ENCODE data around the gene MANEA. TPM values are rescaled to one million over a fixed set of nuclear protein-coding genes. Genes with fewer than 3 reads are reported as not detected.

MANEA gene
- total RNA-seq, 3 donors from 2014 or later (not counting 1 experiment from before 2014, with no cell fraction given) = 4.7 to 10.6 (median 5.7) TPM

- Histone ChIP-seq H3K27ac (ENCODE audit: low read length) (no peak overlapping the region), H3K36me3 (ENCODE audit: control insufficient read depth, insufficient read depth, low read length) (no peaks in the 10 kb centered on the region), H3K27me3 (ENCODE audit: control insufficient read depth, insufficient read depth, low read length) (no peaks in the 10 kb centered on the region), H3K9me3 (ENCODE audit: control insufficient read depth, insufficient read depth, low read length) (no peaks in the 10 kb centered on the region), H3K4me3 (ENCODE audit: low read length) (no peak overlapping the region), H3K4me1 (ENCODE audit: control insufficient read depth, insufficient read depth, low read length) (no peaks in the 10 kb centered on the region)
- Mint-ChIP-seq H3K27ac (no peak overlapping the region), H3K4me3 (no peak overlapping the region), H3K36me3 (no peaks in the 10 kb centered on the region), H3K27me3 (ENCODE audit: low read depth in 2 of 2) (peaks cover 5 to 16% of the 10 kb centered on the region in 2 donors), H3K4me1 (no peaks in the 10 kb centered on the region), H3K9me3 (peaks cover 0 to 6% of the 10 kb centered on the region in 2 donors)
- intact Hi-C loops (cut with micrococcal nuclease) = no loop called here
- DNase-seq (no peak), ATAC-seq (no peak)
- TF ChIP-seq, protein P1, sequence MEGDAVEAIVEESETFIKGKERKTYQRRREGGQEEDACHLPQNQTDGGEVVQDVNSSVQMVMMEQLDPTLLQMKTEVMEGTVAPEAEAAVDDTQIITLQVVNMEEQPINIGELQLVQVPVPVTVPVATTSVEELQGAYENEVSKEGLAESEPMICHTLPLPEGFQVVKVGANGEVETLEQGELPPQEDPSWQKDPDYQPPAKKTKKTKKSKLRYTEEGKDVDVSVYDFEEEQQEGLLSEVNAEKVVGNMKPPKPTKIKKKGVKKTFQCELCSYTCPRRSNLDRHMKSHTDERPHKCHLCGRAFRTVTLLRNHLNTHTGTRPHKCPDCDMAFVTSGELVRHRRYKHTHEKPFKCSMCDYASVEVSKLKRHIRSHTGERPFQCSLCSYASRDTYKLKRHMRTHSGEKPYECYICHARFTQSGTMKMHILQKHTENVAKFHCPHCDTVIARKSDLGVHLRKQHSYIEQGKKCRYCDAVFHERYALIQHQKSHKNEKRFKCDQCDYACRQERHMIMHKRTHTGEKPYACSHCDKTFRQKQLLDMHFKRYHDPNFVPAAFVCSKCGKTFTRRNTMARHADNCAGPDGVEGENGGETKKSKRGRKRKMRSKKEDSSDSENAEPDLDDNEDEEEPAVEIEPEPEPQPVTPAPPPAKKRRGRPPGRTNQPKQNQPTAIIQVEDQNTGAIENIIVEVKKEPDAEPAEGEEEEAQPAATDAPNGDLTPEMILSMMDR (IDR thresholded peaks at IDR 0.05) = no peak
- 92% methylated on average over 1 of the region's 2 CpGs for WGBS (ENCODE audit: insufficient coverage)
Measured at GRCh38 chr6:95545686-95546085, 31.6 kb upstream of the MANEA start.

- ATAC-seq (no peak), DNase-seq (no peak)
- Histone ChIP-seq H3K4me3 (ENCODE audit: low read length) (no peak overlapping the region), H3K9me3 (ENCODE audit: control insufficient read depth, insufficient read depth, low read length) (no peaks in the 10 kb centered on the region), H3K27me3 (ENCODE audit: control insufficient read depth, insufficient read depth, low read length) (no peaks in the 10 kb centered on the region), H3K4me1 (ENCODE audit: control insufficient read depth, insufficient read depth, low read length) (no peaks in the 10 kb centered on the region), H3K27ac (ENCODE audit: low read length) (no peak overlapping the region), H3K36me3 (ENCODE audit: control insufficient read depth, insufficient read depth, low read length) (no peaks in the 10 kb centered on the region)
- no peak overlapping the region for H3K27ac Mint-ChIP-seq
- 100% methylated on average over 1 of the region's 1 CpG for WGBS (ENCODE audit: insufficient coverage)
- peaks cover 5 to 16% of the 10 kb centered on the region in 2 donors for H3K27me3 Mint-ChIP-seq (ENCODE audit: low read depth in 2 of 2)
- no peaks in the 10 kb centered on the region for H3K4me1 Mint-ChIP-seq
- peaks cover 0 to 6% of the 10 kb centered on the region in 2 donors for H3K9me3 Mint-ChIP-seq
- intact Hi-C loops (cut with micrococcal nuclease) = no loop called here
- no peaks in the 10 kb centered on the region for H3K36me3 Mint-ChIP-seq
- TF ChIP-seq, protein P1 (IDR thresholded peaks at IDR 0.05) = no peak
- no peak overlapping the region for H3K4me3 Mint-ChIP-seq
Measured at GRCh38 chr6:95546148-95546547, 31.2 kb upstream of the MANEA start.

DNA sequence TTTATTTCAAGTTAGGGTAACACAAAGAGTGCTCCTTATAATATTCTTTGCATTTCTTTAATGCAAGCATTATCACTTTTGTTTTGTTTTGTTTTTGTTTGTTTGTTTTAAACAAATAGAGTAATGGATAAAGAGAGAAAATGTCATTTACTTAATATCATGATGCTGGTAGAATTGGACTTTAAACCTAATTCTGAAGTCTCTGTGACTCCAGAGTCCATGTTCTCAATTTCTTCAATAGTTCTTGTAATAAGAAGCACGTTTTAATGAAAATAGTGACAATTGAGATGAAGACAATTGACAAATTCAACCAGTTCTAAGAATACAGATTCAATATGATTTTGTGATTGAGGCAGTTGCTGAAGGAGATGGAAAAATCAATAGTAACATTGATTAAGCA, 30.3 kb upstream of the MANEA start:
- WGBS (ENCODE audit: insufficient coverage) = no CpG with 5 or more reads among the region's 1 CpG
- H3K27ac Mint-ChIP-seq = no peak overlapping the region
- no peak for ATAC-seq
- DNase-seq = no peak
- TF ChIP-seq, protein P1 (IDR thresholded peaks at IDR 0.05) = no peak
- peaks cover 0 to 8% of the 10 kb centered on the region in 2 donors for H3K9me3 Mint-ChIP-seq
- H3K4me3 Mint-ChIP-seq = no peak overlapping the region
- H3K36me3 Mint-ChIP-seq = no peaks in the 10 kb centered on the region
- no peaks in the 10 kb centered on the region for H3K36me3 ChIP-seq (ENCODE audit: control insufficient read depth, insufficient read depth, low read length)
- H3K4me1 ChIP-seq (ENCODE audit: control insufficient read depth, insufficient read depth, low read length) = no peaks in the 10 kb centered on the region
- H3K27ac ChIP-seq (ENCODE audit: low read length) = no peak overlapping the region
- no peaks in the 10 kb centered on the region for H3K27me3 ChIP-seq (ENCODE audit: control insufficient read depth, insufficient read depth, low read length)
- H3K9me3 ChIP-seq (ENCODE audit: control insufficient read depth, insufficient read depth, low read length) = no peaks in the 10 kb centered on the region
- H3K27me3 Mint-ChIP-seq (ENCODE audit: low read depth in 2 of 2) = peaks cover 5 to 16% of the 10 kb centered on the region in 2 donors
- no peak overlapping the region for H3K4me3 ChIP-seq (ENCODE audit: low read length)
- intact Hi-C loops (cut with micrococcal nuclease) = no loop called here
- no peaks in the 10 kb centered on the region for H3K4me1 Mint-ChIP-seq

DNA sequence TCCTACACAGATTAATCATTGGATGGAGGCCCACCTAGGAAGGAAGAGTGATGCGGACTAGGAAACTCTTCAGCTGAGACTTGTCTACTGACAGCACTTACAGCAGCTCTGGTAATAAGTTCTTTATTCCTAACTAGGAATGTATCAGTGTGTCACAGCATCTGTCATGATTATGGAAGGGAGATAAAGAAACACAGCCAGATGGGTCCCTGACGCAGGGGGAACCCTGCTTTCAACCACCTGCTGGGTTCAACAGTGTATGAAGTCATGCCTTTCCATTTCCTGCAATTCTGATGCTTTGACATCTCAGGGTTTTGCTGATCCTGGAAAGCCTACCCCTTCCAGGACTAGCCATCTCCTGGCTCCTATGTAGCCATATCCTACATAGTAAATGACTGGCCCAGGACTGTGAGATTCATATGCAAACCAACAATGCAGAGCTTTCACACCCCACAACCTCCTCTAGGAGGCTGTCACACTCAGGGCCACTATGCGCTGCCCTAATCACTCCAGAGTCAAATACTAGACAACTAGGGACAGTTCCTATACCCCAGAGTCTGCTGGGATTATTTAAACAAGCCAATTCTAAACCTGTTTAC, 29.0 kb upstream of the MANEA start:
- TF ChIP-seq, protein P1 (IDR thresholded peaks at IDR 0.05) = no peak
- no peak overlapping the region for H3K4me3 Mint-ChIP-seq
- H3K9me3 ChIP-seq (ENCODE audit: control insufficient read depth, insufficient read depth, low read length) = no peaks in the 10 kb centered on the region
- no peak overlapping the region for H3K27ac Mint-ChIP-seq
- no peaks in the 10 kb centered on the region for H3K4me1 Mint-ChIP-seq
- H3K27me3 Mint-ChIP-seq (ENCODE audit: low read depth in 2 of 2) = peaks cover 5 to 7% of the 10 kb centered on the region in 2 donors
- H3K9me3 Mint-ChIP-seq = peaks cover 3 to 7% of the 10 kb centered on the region in 2 donors
- H3K36me3 ChIP-seq (ENCODE audit: control insufficient read depth, insufficient read depth, low read length) = no peaks in the 10 kb centered on the region
- ATAC-seq (no peak), DNase-seq (no peak)
- intact Hi-C loops (cut with micrococcal nuclease) = no loop called here
- no peak overlapping the region for H3K27ac ChIP-seq (ENCODE audit: low read length)
- H3K4me1 ChIP-seq (ENCODE audit: control insufficient read depth, insufficient read depth, low read length) = no peaks in the 10 kb centered on the region
- no peaks in the 10 kb centered on the region for H3K27me3 ChIP-seq (ENCODE audit: control insufficient read depth, insufficient read depth, low read length)
- H3K36me3 Mint-ChIP-seq = no peaks in the 10 kb centered on the region
- no peak overlapping the region for H3K4me3 ChIP-seq (ENCODE audit: low read length)
- 96% methylated on average over 3 of the region's 3 CpGs for WGBS (ENCODE audit: insufficient coverage)

Measured in natural killer cell (primary cell).